ENCODE results near the gene ANKDD1A.
A peak's percentile ranks its signal among the peaks of the same experiment; 100 is the strongest.

Gene ANKDD1A

GRCh38 chr15:64982472-64982871, 70.8 kb downstream of the ANKDD1A start:
- CTCF ChIA-PET = no interaction called here
- H3K4me1 Mint-ChIP-seq = peaks cover 27% of the 10 kb centered on the region
- DNase-seq = no peak
- peaks cover 38% of the 10 kb centered on the region for H3K36me3 Mint-ChIP-seq
- no peak overlapping the region for H3K4me3 Mint-ChIP-seq
- H3K27ac Mint-ChIP-seq = no peak overlapping the region
- no peaks in the 10 kb centered on the region for H3K9me3 Mint-ChIP-seq
- no peaks in the 10 kb centered on the region for H3K27me3 Mint-ChIP-seq

GRCh38 chr15:64985366-64986033, 73.8 kb downstream of the ANKDD1A start:
- Mint-ChIP-seq H3K9me3 (no peaks in the 10 kb centered on the region), H3K4me3 (no peak overlapping the region), H3K4me1 (peaks cover 52% of the 10 kb centered on the region), H3K27ac (no peak overlapping the region), H3K36me3 (peaks cover 24% of the 10 kb centered on the region), H3K27me3 (no peaks in the 10 kb centered on the region)
- CTCF ChIA-PET = no interaction called here
- no peak for DNase-seq

- Mint-ChIP-seq H3K27me3 (no peaks in the 10 kb centered on the region), H3K36me3 (peaks cover 19% of the 10 kb centered on the region), H3K4me1 (peaks cover 60% of the 10 kb centered on the region), H3K4me3 (no peak overlapping the region), H3K9me3 (no peaks in the 10 kb centered on the region), H3K27ac (no peak overlapping the region)
- CTCF ChIA-PET = no interaction called here
- DNase-seq = no peak
Observed at GRCh38 chr15:64987136-64987535, 75.4 kb downstream of the ANKDD1A start.

GRCh38 chr15:64989416-64990167, 77.9 kb downstream of the ANKDD1A start, which contains the start of gene SPG21:
TSS of gene SPG21 (minus strand) at chr15:64989914. CDS start at chr15:64983569, 6,345 bp downstream.
- peak; percentile 93 for DNase-seq
- CTCF ChIA-PET = interaction anchor here (0.7 kb wide), 1 partner anchor 210 kb away, joined by 4 read pairs; no protein-coding TSS in a partner anchor
- peak within 1 kb of the TSS; percentile 95 for H3K4me3 Mint-ChIP-seq
- no peaks in the 10 kb centered on the region for H3K9me3 Mint-ChIP-seq
- peaks cover 12% of the 10 kb centered on the region for H3K36me3 Mint-ChIP-seq
- peaks cover 57% of the 10 kb centered on the region for H3K4me1 Mint-ChIP-seq
- H3K27ac Mint-ChIP-seq = peak within 1 kb of the TSS; percentile 91
- H3K27me3 Mint-ChIP-seq = no peaks in the 10 kb centered on the region

GRCh38 chr15:64990168-64990470, 78.4 kb downstream of the ANKDD1A start:
- CTCF ChIA-PET = no interaction called here
- Mint-ChIP-seq H3K36me3 (peaks cover 12% of the 10 kb centered on the region), H3K4me3 (peak overlapping the region; percentile 95), H3K27me3 (no peaks in the 10 kb centered on the region), H3K4me1 (peaks cover 56% of the 10 kb centered on the region), H3K9me3 (no peaks in the 10 kb centered on the region), H3K27ac (peak overlapping the region; percentile 84)
- DNase-seq = no peak

- Mint-ChIP-seq H3K4me1 (peaks cover 47% of the 10 kb centered on the region), H3K4me3 (peak overlapping the region; percentile 33), H3K36me3 (peaks cover 6% of the 10 kb centered on the region), H3K27me3 (no peaks in the 10 kb centered on the region), H3K27ac (no peak overlapping the region), H3K9me3 (no peaks in the 10 kb centered on the region)
- CTCF ChIA-PET = no interaction called here
- DNase-seq = no peak
Observed at GRCh38 chr15:64991536-64992135, 79.9 kb downstream of the ANKDD1A start.

- H3K4me3 Mint-ChIP-seq = peak overlapping the region; percentile 39
- H3K27me3 Mint-ChIP-seq = no peaks in the 10 kb centered on the region
- no peaks in the 10 kb centered on the region for H3K9me3 Mint-ChIP-seq
- CTCF ChIA-PET = no interaction called here
- DNase-seq = no peak
- H3K4me1 Mint-ChIP-seq = peaks cover 30% of the 10 kb centered on the region
- H3K27ac Mint-ChIP-seq = peak overlapping the region; percentile 83
- peaks cover 1% of the 10 kb centered on the region for H3K36me3 Mint-ChIP-seq
Observed at GRCh38 chr15:64993290-64993689, 81.6 kb downstream of the ANKDD1A start.

GRCh38 chr15:64997066-64997465, 85.4 kb downstream of the ANKDD1A start:
- no peak for DNase-seq
- no peak overlapping the region for H3K4me3 Mint-ChIP-seq
- no peaks in the 10 kb centered on the region for H3K36me3 Mint-ChIP-seq
- no peak overlapping the region for H3K27ac Mint-ChIP-seq
- H3K9me3 Mint-ChIP-seq = no peaks in the 10 kb centered on the region
- H3K4me1 Mint-ChIP-seq = peaks cover 6% of the 10 kb centered on the region
- no peaks in the 10 kb centered on the region for H3K27me3 Mint-ChIP-seq
- CTCF ChIA-PET = no interaction called here

- CTCF ChIA-PET = no interaction called here
- H3K4me3 Mint-ChIP-seq = no peak overlapping the region
- peaks cover 2% of the 10 kb centered on the region for H3K36me3 Mint-ChIP-seq
- H3K27me3 Mint-ChIP-seq = no peaks in the 10 kb centered on the region
- no peak overlapping the region for H3K27ac Mint-ChIP-seq
- peaks cover 5% of the 10 kb centered on the region for H3K4me1 Mint-ChIP-seq
- no peak for DNase-seq
- H3K9me3 Mint-ChIP-seq = no peaks in the 10 kb centered on the region
Observed at GRCh38 chr15:64997745-64998375, 86.2 kb downstream of the ANKDD1A start.

GRCh38 chr15:65004993-65005392, 93.3 kb downstream of the ANKDD1A start:
- Mint-ChIP-seq H3K36me3 (peaks cover 14% of the 10 kb centered on the region), H3K4me1 (no peaks in the 10 kb centered on the region), H3K27me3 (no peaks in the 10 kb centered on the region), H3K9me3 (no peaks in the 10 kb centered on the region), H3K27ac (no peak overlapping the region), H3K4me3 (no peak overlapping the region)
- DNase-seq = no peak
- CTCF ChIA-PET = no interaction called here

- Mint-ChIP-seq H3K4me3 (no peak overlapping the region), H3K4me1 (no peaks in the 10 kb centered on the region), H3K27me3 (no peaks in the 10 kb centered on the region), H3K36me3 (peaks cover 21% of the 10 kb centered on the region), H3K9me3 (no peaks in the 10 kb centered on the region), H3K27ac (no peak overlapping the region)
- DNase-seq = no peak
- CTCF ChIA-PET = no interaction called here
Observed at GRCh38 chr15:65006876-65007275, 95.2 kb downstream of the ANKDD1A start.

All from activated naive CD4-positive, alpha-beta T cell treated with anti-CD3 and anti-CD28 coated beads, Interleukin-2, amount 10 ng/mL, durations not matched to agents 7 days and 5 days (primary cell).